Prostate gland (tissue), 2 donors: ENCODE results near the gene GRM8.

ENCODE experiments used
- POLR2A ChIP-seq: fragments of 450-650 bp; IDR thresholded peaks from one replicate; pipeline ENCODE4 v1.6.1; 2016; ENCODE audit warnings: antibody characterized with exemption, mild to moderate bottlenecking
- TF ChIP-seq, protein P1 (sequence below), 4 experiments: fragments of 200-600 bp in 2 of 4; fragments of 450-650 bp in 2 of 4; sonication (generic) in 2 of 4; IDR thresholded peaks; 1 replicate in 3 of 4; 2 replicates in 1 of 4; pipeline ENCODE4 v1.5.1; 2016 to 2019; ENCODE audit warnings: antibody characterized with exemption in 4 of 4, mild to moderate bottlenecking in 2 of 4, moderate library complexity in 2 of 4

DNA sequence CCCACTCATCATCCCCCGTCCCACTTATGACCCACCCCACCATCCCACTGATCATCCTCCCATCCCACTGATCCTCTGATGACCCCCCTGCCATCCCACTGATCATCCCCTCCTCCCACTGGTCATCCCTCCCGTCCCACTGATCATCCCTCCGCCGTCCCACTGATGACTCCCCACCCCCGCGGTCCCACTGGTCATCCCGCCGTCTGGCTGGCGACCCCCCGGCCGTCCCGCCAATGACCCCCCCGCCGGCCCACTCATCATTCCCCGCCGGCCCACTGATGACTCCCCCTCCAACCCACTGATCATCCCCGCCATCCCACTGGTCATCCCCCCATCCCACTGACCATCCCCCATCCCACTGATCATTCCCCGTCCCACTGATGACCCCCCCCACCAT lies 161.1 kb downstream of the GRM8 start:
- TF ChIP-seq POLR2A = no peak
- TF ChIP-seq, protein P1, sequence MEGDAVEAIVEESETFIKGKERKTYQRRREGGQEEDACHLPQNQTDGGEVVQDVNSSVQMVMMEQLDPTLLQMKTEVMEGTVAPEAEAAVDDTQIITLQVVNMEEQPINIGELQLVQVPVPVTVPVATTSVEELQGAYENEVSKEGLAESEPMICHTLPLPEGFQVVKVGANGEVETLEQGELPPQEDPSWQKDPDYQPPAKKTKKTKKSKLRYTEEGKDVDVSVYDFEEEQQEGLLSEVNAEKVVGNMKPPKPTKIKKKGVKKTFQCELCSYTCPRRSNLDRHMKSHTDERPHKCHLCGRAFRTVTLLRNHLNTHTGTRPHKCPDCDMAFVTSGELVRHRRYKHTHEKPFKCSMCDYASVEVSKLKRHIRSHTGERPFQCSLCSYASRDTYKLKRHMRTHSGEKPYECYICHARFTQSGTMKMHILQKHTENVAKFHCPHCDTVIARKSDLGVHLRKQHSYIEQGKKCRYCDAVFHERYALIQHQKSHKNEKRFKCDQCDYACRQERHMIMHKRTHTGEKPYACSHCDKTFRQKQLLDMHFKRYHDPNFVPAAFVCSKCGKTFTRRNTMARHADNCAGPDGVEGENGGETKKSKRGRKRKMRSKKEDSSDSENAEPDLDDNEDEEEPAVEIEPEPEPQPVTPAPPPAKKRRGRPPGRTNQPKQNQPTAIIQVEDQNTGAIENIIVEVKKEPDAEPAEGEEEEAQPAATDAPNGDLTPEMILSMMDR (IDR thresholded peaks at IDR 0.05) = no peak
